Right renal pelvis (tissue), 4 donors: ENCODE results near the gene NIPBL. TPM values are rescaled to one million over a fixed set of nuclear protein-coding genes. Genes with fewer than 3 reads are reported as not detected.
A peak's percentile ranks its signal among the peaks of the same experiment; 100 is the strongest.

Experiments
- DNase-seq, 4 donors: peaks; one replicate each; pipeline ENCODE4 v3.0.0-alpha.2; 2013; ENCODE audit warnings: low read depth in 4 of 4, low spot score in 3 of 4, missing footprints in 1 of 4
- polyA plus RNA-seq, 4 donors: library from polyadenylated mRNA; unstranded; fragments of 120-200 nt; gene quantifications; one replicate each; pipeline ENCODE4 v1.2.1, GENCODE V29; 2013; ENCODE audit not compliant: insufficient read length in 4 of 4

Gene NIPBL
- polyA plus RNA-seq, 4 donors = 60.3 to 76.4 (median 70.6) TPM

GRCh38 chr5:36944024-36944423 lies 67.5 kb downstream of the NIPBL start:
- DNase-seq = no peak

- peak; percentile 18 to 36 (median 32) for DNase-seq
Measured at GRCh38 chr5:36944607-36945225, 68.1 kb downstream of the NIPBL start.

DNA sequence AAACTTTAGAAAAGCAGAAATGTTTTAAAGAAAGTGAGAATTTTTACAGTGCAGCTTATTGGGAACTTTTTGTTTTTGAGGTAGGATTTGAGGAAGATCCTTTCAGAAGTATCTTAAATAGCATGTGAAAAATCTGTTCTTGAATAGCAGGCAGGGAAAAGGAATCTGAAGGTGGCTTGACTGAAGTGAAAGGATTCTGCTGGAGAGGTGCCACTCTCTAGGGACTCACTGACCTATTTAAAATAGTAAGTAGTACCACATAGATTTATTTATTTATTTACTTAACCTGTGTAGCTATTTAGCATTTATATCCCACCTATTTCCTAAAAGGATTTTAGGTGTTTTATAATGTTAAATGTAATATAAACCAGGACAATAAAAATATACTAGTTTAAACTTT lies 69.1 kb downstream of the NIPBL start:
- no peak for DNase-seq

GRCh38 chr5:36946101-36946500 lies 69.5 kb downstream of the NIPBL start:
- no peak for DNase-seq

DNA sequence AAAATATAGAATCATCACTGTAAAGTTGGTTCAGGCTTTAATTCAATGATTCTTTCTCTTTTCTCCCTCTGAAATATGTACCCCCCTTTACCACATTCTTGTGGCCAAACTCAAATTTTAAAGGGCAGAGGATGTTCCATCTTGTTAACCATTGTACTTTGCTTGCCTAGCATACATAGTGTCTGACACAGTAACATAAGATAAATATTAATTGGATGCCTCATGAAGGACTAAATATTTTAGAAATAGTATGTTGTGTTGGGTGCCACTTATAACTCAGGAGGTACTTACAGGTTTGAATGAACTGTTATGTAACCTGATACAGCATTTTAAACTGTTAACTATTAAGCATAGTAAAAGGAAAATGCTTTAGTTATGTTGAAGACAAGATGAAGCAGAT lies 71.5 kb downstream of the NIPBL start:
- no peak for DNase-seq

- DNase-seq = no peak
Measured at GRCh38 chr5:36948650-36949049, 72.1 kb downstream of the NIPBL start.

- DNase-seq = no peak
Measured at GRCh38 chr5:36949593-36949992, 73.0 kb downstream of the NIPBL start.

GRCh38 chr5:36950586-36951457 lies 74.3 kb downstream of the NIPBL start:
- peak in 1 of 4 donors; percentile 4 for DNase-seq

- DNase-seq = no peak
Measured at GRCh38 chr5:36953043-36953442, 76.5 kb downstream of the NIPBL start.

DNA sequence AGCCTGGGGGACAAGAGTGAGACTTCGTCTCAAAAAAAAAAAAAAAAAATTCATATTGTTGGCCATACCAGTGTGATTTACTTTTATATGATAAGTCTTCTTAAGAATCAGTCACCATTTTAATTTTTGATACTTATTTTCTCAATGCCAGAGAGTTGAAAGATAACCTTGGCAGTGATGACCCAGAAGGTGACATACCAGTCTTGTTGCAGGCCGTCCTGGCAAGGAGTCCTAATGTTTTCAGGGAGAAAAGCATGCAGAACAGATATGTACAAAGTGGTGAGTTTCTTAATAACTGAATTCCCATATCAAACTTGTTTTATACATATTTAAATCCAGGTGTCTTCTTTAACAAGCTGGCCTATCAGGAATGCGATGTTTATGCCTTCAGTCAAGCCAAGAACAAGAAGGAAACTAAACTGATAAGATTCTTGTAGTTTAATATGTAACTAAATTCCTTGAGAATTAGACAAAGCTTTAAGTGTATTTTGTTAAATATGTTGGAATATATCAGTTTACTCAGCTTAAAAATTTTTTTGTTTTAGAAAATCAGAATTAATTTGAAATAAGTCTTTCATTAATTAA lies 81.5 kb downstream of the NIPBL start:
- no peak for DNase-seq

DNA sequence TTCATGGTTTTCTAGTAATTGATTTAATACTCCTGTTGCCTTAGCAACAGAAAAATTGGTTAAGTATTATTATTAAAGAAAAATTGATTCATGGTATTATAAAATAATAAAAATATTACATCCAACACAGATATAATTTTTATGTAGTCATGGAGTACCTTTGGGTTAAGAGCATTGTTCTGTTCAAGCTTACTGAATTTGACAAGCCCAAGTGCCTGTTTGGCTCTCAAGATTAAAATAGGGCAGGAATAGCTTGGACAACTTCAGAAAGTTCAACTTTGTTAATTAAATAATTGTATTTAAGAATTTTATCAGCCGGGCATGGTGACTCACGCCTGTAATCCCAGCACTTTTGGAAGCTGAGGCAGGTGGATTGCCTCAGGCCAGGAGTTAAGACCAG lies 82.0 kb downstream of the NIPBL start:
- DNase-seq = no peak

GRCh38 chr5:36965179-36965578 lies 88.6 kb downstream of the NIPBL start:
- DNase-seq = no peak

- DNase-seq = no peak
Measured at GRCh38 chr5:36969700-36970395, 93.3 kb downstream of the NIPBL start.

GRCh38 chr5:36978196-36978595 lies 101.6 kb downstream of the NIPBL start:
- no peak for DNase-seq

GRCh38 chr5:36982146-36982545 lies 105.6 kb downstream of the NIPBL start:
- DNase-seq = no peak

GRCh38 chr5:36985387-36985786 lies 108.8 kb downstream of the NIPBL start:
- DNase-seq = no peak

DNA sequence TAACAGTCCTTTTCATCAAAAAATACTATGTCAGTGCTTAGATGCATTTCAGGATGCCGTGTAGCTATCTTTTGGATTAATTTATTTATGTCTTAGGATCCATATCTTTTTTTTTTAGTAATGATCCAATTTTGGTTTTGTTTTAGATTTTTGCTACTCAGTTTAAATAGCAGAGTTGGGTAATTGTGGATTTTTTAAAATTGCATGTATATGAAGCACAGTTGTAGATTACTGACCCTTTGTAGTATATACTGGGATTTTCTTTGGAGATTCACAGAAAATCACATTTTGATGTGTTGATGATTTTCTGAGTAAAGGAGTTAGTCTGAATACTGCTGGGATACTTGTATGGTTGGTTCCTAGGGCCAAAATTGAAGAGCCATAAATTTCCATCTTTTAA lies 111.8 kb downstream of the NIPBL start:
- DNase-seq = no peak

- DNase-seq = no peak
Measured at GRCh38 chr5:36998578-36998977, 122.0 kb downstream of the NIPBL start.

DNA sequence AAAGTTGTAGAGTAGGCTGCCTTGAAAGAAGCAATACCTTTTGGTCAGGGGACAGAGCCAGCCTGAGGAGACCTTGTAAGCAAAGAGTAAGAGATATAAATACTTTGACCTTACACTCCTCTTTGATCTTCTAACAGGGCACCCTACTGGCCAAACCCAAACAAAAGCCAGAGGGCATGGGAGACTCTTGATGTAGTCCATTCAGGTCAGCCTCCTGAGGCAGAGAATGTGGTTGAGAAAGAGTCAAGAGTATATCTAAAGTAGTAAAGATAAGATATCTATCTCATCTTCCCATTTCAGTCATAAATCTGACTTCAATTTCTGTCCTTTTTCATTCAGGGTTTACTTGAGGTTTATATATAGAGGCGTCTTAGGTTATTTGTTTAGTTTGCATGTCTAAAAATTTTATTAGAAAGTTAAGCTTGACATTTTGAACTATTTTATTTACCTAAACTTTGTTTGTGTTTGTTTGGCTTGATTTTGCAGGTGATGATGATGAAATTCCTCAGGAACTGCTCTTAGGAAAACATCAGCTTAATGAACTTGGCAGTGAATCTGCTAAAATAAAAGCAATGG lies 125.7 kb downstream of the NIPBL start:
- DNase-seq = no peak

- no peak for DNase-seq
Measured at GRCh38 chr5:37005252-37005651, 128.7 kb downstream of the NIPBL start.
